Testis (tissue), 2 donors: Measurements from ENCODE around the gene C7orf57.

Experiments used
- CTCF ChIP-seq, 3 experiments: fragments of 450-650 bp in 2 of 3; fragments of 200-600 bp in 1 of 3; sonication (generic) in 1 of 3; IDR thresholded peaks; one replicate each; pipeline ENCODE4 v1.5.1; 2016 to 2019; ENCODE audit warnings: antibody characterized with exemption in 3 of 3, mild to moderate bottlenecking in 2 of 3, moderate library complexity in 1 of 3
- POLR2A ChIP-seq: fragments of 450-650 bp; IDR thresholded peaks from one replicate; pipeline ENCODE4 v1.6.1; 2017; ENCODE audit warnings: antibody characterized with exemption, mild to moderate bottlenecking, moderate library complexity

- TF ChIP-seq CTCF (IDR thresholded peaks at IDR 0.05) (no peak), POLR2A (no peak)
Observed at GRCh38 chr7:47991270-47991669, 44.1 kb upstream of the C7orf57 start.
